Stimulated activated CD4-positive, alpha-beta T cell treated with anti-CD3 and anti-CD28 coated beads, Interleukin-2, amount 100 ng/mL, for 48 hours (primary cell): ENCODE measurements around the gene FKBP1A.

Source experiments
- DNase-seq, 2 donors: peaks; one replicate each; pipeline ENCODE4 v3.0.0-alpha.2; 2020

The FKBP1A gene

DNA sequence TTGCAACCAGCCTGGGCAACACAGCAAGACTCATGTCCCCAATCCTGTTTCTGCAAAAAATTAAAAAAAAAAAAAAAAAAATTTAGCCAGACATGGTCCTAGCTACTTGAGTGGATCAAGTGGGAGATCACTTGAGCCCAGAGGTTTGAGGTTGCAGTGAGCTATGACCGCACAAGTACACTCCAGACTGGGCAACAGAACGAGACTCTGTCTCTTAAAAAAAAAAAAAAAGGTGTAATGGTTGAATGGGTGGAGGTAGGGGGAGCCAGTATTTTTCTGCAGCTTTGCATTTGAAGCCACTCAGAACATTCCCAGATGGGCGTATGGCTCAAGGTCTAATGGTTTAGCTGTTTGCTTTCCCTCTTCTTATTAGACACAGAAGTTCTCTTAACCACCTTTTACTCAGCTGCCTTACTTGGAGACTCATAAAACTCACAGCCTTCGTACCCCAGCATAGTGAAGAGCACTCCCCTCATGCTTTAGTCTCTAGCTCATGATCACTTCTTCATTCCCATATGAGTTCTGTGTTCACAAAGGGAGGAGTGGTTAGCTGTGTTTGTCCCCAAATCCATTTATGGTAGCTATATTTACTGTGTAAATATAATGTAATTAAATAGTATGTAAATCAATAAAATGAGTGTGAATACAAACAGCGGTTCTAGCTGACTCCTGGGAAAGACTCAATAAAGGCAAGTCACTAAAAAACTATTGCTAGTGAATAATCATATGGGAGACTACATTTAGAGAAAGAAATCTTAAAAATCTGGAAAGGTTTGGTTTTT is 9.0 kb downstream of the FKBP1A start:
- DNase-seq = no peak

DNA sequence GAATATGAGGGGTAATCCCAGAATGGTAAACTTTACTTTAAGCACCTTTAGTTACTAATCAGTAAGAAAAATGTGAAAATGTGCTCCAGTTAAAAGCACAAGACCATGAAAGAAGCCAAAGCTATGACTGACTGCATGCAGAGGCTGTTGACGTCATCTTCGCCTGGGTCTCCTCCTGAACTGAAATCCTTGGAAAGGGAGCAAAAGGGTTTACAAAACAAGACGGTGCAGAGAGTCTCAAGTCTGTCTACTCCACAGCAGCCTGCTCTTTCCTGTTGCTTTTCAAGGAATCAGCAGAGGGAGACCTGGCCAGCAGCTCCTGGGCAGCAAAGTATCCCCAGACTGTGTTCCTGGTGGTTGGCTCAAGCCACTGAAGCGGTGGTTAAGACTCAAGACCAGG is 10.2 kb downstream of the FKBP1A start:
- DNase-seq = no peak

DNA sequence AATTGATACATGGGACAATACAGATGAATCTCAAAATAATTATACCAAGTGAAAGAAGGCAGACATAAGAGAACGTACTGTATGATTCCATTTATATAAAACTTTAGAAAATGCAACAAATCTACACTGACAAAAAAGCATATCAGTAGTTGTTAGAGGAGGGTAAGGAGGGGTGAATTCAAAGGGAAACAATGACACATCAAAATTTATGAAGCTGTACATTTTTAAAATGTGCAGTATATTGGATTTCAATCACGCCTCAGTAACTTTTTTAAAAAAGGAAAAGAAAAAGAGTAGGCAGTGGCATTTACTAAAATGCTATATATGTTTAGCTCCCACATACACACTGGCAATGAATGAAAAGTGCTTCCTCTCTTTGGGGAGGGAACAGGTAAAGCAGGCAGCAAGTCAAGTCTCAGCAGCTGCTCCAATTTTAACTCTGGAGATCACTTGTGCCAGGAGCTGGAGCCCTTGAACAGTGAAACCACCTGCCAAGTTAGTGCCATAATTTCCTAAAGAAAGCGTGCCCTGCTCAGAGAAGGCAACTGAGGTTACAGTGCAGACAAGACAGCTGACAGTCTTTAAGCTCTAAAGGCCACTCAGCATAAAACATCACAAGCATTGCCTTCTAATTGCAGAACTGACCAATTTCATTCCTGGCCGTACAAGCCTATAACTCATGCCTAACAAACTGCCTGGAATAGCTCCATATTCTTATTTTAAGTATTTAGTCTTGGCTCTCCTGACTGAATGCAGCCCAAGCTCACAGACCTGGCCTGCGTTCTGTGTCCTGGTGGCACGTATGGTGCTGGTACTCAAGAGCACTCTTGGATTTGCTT is 10.9 kb downstream of the FKBP1A start:
- no peak for DNase-seq

DNA sequence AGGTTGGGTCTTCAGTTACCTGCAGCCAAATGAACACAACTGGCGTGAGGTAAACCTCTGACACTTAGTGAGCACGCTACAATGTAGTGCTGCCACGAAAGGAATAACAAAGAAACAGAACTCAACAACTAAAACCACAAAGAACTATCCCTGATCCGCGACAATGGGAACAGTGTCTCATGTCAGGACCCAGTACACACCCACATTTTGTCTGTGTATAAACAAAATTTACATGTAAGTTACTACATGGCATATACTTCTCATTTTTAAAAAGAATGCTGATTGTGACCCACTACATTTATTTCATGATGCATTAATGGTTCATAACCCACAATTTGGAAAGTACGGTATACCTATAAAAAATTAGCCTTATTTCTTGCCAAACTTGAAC is 14.1 kb downstream of the FKBP1A start:
- DNase-seq = no peak

DNA sequence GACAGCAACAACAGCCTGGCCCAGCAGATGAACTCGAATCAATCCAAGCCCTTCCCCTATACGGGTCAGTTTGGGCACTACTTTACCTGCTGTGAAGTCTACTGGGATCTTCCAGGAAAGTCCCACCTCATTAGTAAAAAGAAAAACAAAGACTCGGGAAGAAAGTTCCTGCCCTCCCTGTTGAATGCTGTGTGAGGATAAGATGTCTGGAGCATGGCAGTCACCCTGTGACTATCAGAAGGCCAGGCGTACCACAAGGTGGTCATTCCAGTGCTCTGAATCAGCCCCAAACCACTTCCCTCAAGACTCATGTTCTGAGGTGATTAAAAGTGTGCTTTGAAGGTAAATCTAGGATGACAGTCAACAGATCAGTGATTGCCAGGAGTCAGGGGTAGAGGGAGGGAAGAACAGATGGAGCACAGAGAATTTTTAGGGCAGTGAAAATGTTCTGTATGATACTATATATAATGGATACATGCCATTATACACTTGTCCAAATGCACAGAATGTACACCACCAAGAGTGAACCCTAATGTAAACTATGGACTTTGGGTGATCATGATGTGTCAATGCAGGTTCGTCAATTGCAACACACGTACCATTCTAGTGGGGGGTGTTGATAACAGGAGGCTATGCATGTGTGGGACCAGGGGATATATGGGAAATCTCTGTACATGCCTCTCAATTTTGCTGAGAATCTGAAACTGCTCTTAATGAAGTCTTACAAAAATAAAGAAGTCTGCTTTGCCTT is 14.7 kb downstream of the FKBP1A start:
- no peak for DNase-seq

DNA sequence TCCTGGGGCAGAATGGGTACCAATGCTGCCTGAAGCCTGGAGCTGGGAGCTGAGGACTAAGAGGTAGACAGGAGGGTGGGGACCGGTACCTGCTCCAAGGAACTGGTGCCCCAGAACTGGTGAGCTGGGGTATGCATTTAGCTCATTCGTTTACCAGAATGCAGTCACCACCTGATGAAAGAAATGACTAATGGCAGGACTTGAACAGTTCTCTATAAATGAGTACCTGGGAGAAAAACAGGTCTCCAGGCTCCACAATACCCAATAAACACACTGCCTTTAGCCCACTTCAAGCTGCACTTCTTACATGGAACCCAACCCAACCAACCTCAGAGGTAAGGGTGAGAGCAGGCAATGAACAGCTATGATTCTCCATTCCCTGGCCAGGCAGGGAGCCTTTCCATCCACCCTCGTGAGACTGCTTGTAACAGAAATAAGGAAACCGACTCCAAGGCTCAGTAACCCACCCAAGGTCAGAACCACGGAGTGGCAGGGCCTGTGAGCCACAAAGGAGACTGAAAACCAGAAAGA is 15.4 kb downstream of the FKBP1A start:
- no peak for DNase-seq

DNA sequence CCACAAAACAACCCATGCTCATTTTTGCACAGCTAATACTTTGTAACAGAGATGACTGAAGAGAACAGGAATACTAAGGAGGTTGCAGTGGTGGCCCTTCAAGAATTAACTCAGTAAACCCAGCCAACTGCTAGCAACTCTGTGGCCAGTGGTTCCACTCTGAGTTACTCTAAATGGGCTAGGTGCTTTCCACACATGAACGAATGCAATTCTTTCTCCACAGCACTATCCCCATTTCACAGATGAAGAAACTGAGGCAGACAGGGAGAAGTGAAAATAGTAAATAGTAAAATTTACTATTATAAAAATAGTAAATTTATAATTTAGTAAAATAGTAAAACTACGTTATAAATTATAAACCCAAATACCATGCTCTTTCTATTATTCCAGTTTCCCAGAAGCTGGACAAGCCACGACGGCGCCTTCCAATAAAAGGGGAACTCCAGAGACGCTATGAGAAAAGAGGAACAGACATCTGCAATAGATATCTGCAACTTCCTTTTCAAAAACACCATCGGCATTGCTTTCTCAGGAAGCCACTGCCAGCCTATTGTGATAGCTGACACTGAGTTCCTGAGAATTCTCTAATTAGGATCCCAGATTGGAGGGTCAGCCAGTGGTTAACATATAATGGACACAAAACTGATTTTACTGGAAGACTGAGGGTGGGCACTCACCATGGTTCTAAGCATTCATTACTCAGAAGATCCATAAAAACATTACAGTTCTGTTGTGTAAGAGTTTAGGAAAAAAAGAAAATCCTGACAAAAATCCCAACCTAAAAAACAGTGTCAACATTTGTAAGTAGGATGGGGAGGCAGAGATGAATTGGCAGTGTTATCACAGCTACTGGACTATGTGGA is 16.2 kb downstream of the FKBP1A start:
- DNase-seq = no peak

DNA sequence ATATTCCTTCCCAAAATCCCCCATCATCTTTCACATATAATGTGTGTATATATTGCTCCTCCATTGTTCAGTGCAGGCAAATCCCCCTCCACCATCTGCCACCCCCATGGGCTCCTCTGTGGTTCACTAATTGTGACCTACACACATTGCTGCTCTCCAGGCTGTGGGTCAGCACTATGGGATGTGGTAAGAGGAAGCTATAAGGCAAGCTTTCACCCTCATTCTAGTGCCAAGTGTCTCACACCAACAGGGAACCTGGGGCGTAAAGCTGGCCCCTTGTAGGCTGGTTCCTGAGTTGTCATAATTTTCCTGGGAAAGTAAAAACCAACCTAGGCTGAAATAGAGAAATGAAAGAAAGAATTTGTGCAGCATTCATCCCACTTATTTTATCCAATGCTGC is 16.8 kb downstream of the FKBP1A start:
- no peak for DNase-seq

DNA sequence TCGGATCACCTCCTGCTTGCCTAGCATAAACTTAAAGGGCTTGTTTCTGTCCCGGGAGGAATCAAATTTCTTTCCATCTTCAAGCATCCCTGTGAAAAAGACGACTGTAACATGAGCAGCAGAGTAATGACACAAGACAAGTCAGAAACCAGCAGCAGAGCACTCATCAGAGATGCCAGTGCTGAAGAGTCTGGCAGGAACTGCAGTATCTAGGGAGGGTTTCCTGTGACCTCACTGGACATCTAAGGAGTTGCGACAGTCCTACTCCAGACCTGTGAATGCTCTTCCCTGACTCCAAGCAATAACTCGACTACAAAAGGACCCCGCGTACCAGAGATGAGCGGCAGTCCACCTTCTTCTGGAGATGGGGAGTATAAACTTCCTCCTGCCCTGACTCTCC is 17.3 kb downstream of the FKBP1A start:
- DNase-seq = no peak

DNA sequence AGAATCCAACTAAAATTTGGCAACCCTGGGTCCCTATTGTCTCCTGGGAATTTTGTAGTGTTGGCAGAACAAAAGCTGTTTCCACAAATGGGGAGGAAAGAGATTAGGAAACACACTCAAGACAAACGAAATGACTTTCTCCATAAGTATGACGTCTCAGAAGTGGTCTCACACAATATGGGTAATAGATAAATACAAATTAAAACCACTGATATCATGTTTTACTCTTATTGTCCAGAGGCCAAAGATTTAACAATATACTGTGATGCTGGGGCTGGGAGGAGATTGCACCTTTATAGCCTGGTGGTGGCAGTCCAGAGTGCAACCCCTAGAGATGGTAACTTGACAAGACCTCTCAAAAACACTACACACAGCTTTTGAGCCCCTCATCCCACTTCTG is 18.6 kb downstream of the FKBP1A start:
- DNase-seq = no peak

DNA sequence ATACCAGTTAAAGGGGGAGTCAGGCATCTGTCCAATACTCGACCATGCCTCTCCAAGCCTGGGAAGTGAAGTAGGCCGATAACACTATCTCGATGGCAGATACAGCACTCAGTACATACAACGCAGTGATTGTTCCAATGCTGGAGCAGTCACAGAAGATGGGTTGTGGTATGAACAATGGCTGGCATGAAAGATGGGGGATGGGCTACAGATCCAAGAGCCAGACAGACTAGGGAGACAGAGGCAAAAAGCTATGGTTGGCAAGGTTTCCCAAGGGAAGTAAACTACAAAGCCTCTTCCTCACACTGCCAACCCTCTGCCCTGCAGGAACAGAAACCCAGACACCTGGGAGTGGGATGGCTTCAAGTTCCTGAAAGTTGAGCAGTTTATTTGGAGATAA is 19.2 kb downstream of the FKBP1A start:
- no peak for DNase-seq

DNA sequence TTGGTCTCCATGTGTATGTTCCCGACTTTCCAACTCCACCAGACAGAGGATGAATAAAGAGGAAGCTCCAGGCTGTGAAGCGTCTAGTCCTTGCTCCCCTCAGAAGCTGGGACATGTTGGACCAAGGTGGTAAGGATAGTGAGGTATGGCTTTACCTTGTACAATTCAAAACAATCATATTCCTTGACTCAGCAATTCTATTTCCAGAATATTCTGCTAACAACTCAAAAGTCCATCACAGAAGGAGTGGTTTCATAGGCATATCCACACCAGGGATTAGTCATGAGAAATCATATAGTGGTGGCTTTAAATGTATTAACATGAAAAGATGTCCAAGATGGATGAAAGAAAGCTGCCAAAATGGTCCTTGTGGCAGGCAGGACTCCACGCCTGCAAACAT is 19.8 kb downstream of the FKBP1A start:
- DNase-seq = no peak

DNA sequence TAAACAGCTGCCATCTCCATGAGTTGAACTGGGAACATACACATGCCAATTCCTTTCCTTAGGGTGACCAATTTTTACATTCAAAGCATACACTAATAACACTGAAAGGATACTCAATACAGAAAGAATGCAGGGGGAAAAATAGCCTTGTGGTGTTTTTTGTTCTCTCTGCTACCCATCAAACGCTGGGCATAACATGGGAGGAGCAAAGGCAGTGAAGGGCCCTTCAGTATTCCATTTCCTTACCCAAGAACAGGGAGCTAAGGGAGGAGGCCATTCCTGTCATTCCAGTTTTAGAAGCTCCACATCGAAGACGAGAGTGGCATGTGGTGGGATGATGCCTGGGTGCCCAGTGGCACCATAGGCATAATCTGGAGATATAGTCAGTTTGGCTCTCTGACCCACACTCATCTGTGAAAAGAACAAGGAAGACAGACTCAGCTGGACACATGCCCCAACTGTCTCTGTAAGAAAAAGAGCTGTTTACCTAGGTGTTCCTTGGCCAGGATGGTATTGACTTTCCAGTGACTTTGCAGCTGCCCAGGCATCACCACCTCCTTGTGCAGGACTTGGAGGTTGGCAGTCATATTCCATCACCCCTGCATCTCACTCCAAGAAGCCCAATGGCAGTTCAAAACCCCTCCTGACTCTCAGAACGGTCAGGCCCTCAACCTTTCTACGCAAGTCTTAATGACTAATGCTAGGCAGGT is 20.9 kb downstream of the FKBP1A start:
- no peak for DNase-seq

DNA sequence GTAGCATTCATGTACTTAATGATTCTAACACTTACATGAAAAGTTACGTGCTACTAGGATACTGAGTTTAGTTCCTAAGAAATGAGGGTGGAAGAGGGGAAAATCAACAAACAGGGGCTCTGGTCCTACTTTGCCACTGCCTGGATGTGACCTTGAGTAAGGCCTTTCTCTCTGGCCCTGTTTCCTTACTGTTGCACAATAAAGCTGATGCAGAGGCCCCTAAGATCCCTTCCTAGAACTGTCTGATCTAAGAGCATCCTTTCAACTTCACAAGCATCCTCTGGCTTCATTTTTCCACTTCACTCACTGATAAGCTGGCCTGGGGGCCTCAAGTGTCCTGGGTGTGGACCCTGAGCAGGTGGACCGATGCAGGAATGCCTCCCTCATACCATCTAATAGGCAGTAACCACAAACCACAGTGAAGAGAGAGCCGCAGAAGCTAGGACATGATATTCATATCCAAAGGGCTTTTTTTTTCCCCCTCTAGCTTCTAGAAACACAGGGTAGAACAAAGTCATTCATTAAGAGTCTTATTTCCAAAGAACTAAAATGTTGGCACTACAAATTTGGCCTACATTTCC is 21.6 kb downstream of the FKBP1A start:
- no peak for DNase-seq

DNA sequence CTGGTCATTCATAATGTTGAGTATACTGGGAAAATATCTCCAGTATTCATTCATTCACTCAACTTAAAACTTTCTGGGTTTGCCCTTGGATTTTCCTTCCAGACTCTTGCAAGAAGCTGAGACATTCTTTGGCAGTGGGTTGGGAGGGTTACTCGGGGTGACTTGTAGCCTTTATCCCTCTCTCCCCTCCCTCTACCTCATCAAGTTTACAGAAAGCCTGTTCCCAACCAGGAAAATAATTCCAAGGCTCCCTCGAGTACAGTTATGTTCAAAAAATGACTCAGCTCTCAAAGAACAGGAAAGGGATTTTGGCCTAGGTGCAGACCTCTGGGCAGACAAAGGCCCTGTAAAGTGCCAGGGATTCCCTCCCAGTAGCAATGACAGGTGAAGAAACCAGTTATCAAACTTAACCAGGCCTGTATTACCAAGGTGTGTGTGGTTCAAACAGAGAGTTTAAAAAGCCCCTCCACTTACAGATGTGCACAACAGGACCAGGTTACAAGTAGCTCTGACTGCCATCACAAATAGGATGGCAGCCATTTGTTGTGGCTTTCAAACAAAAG is 22.2 kb downstream of the FKBP1A start:
- DNase-seq = no peak

DNA sequence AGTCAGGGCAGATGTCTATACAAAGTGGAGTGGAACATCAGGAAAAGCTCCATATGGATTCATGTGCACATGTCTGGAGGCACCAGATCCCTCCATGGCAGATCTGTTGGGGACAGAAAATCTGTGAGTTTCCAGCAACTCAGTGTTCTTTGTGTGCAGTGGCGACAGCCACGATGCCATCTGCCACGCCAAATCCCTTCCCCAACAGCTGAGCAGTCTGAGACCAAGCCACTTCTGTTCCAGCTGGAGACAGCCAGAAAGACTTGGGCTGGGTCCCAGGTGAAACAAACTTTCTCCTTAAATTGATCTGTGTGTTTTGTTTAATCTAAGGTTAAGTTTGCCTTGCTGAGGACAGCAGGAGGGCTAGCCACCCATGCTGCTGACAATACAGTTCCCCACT is 22.9 kb downstream of the FKBP1A start:
- no peak for DNase-seq

DNA sequence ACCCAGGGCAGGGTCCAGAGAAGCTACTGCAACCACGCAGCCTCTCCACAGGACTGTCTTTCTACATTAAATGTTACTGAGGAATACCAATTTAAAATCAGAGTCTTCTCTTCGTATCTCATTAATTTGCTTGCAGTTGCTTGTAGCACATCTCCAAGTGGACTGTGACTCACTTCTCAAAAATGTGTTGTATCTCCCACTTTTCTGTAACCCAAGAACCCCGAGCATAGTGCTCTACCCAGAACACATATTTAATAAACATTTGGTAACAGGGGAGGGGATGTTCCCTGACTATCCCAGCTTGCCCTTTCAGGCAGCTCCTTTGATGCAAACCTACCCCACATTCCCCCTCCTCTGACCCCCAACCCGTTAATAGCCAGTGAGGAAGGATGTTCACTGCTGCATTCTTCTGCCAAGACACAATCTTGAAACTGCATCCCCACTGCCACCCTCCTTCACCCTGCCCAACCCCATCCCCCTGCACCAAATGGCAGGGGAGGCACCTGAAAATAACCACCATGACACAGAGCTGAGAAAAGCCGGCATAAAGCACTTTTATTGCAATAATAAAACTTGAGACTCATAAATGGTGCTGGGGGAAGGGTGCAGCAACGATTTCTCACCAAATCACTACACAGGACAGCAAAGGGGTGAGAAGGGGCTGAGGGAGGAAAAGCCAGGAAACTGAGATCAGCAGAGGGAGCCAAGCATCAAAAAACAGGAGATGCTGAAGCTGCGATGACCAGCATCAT is 24.2 kb downstream of the FKBP1A start:
- no peak for DNase-seq

DNA sequence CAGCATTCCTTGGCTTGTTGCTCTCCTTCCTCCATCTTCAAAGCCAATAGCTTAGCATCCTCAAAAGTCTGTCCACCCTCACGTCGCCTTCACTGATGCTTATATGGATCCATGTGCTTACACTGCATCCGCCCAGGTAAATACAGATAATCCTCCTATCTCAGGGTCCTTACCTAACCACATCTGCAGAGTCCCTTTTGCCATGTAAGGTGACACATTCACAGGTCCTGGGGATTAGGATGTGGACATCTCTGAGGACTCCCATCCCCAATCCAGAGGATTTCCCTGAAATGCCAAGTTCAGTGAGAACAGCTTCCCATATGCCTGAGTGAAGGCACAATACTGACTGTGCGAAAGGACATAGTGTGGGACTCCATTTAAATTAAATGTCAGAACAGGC is 25.4 kb downstream of the FKBP1A start:
- no peak for DNase-seq

DNA sequence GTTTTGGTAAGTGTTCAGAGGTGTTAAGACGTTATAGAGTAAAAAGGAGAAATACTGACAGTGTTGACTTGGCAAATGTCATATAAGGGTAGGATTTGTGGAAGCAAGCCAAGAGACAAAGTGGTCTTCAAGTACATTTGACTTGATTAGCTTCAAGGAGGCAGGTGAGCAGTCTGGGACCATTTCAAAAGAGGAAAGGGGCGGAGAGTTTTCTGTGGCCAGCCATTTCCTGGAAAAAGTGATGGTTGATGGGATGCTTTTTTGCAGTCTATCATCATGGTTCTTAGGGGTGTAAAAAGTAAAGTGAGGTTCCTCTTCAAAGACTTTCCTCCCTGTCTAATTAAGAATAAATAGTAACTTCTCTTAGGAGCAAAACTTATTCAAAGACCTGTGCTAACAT is 28.7 kb downstream of the FKBP1A start:
- no peak for DNase-seq

DNA sequence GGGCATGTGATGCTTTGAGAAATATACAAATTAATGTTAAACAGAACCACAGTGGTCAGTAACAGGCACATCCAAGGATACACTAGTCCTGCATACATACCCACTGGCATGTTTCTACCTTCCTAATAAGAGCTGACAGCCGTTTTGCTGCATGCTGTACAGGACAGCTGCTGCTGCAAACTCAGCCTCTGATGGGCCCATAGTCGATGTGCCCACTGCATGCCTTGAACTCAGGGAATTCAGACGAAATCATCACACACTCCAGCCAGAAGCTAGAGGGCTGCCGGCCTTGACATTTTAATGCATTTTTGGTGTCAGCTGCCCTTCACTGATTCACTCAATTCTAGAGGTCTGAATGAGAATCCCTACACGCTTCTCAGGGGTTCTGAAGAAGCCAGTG is 29.3 kb downstream of the FKBP1A start:
- DNase-seq = no peak
